ENCODE data around the gene CPA3.

CPA3 gene

DNA sequence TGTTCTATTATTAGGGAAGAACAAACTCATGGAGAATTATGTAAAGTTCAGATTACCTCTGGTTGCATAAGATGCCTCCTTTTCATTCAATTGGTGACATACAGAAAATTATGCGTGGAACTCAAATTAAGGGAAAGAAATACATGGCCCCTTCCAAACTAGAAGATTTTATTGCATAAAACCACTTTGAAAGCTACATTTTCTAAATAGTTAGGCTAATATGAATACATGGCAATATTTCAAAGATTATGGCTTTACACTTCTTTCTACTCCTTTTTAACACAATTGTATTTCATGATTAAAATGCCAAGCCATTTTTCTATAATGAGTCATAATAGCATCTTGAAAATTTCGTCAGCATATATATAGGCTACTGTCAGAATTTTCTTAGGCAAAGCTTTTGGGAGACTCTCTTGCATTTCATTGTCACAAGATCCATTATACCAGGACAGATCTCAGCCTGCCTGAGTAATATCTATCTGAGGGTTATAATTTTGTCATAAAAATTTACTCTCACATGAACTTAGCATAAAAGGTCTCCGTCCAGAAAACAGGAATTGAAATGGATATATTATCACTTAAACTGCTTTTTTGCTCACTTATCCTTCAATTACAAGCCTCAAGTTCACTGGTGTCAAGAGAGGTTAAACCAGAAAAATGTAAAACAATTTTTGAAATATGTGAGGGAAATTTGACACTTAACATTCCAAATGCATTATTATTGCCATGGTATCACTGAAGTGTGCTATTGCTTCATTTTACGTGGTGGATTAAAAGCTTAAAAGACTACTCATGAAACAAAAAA is 37.1 kb downstream of the CPA3 start:
- CTCF ChIA-PET = no interaction called here
- DNase-seq (ENCODE audit: extremely low spot score) = no peak
- POLR2A ChIA-PET = no interaction called here
- TF ChIP-seq, protein P1, sequence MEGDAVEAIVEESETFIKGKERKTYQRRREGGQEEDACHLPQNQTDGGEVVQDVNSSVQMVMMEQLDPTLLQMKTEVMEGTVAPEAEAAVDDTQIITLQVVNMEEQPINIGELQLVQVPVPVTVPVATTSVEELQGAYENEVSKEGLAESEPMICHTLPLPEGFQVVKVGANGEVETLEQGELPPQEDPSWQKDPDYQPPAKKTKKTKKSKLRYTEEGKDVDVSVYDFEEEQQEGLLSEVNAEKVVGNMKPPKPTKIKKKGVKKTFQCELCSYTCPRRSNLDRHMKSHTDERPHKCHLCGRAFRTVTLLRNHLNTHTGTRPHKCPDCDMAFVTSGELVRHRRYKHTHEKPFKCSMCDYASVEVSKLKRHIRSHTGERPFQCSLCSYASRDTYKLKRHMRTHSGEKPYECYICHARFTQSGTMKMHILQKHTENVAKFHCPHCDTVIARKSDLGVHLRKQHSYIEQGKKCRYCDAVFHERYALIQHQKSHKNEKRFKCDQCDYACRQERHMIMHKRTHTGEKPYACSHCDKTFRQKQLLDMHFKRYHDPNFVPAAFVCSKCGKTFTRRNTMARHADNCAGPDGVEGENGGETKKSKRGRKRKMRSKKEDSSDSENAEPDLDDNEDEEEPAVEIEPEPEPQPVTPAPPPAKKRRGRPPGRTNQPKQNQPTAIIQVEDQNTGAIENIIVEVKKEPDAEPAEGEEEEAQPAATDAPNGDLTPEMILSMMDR (IDR thresholded peaks at IDR 0.05; ENCODE audit: control extremely low read depth, extremely low read depth, low read depth, missing control alignments) = no peak

DNA sequence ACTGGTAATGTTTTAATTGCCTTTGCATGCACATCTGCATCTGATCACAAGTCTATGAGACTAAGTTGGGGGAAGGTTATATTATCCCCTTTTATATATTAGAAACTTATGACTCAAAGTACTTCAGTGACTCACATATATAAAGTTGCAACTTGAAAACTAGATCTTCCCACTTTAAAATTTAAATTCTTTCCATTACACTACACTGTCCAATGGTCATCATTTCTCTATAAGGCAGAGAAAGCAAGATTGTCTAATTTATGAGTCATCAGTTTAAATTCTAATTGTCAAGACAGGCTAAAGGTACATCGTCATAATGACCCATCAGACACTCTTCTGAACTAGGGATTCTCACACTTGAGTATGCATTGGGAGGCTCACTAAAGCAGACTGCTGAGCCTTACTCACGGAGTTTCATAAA is 37.9 kb downstream of the CPA3 start:
- TF ChIP-seq, protein P1 (IDR thresholded peaks at IDR 0.05; ENCODE audit: control extremely low read depth, extremely low read depth, low read depth, missing control alignments) = no peak
- DNase-seq (ENCODE audit: extremely low spot score) = no peak
- POLR2A ChIA-PET = no interaction called here
- CTCF ChIA-PET = no interaction called here

DNA sequence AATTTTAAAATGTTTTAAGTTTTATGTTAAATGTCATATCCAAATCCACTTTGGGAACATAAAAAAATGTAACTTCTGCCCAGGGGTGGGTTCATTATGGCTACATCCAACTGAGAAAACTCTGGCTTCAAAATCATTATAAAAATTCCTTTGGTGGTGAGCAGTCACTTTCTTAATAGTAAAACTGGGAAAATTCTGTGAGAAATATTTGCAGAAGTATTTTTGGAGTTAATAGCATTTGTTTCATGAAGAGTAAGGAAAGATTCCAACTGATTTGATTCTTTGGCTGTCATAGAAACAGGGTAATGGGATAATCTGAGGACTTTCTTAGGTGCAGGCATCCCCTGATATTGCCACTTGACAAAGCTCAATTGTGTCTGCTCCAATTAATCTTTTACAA is 38.8 kb downstream of the CPA3 start:
- POLR2A ChIA-PET = no interaction called here
- CTCF ChIA-PET = no interaction called here
- TF ChIP-seq, protein P1 (IDR thresholded peaks at IDR 0.05; ENCODE audit: control extremely low read depth, extremely low read depth, low read depth, missing control alignments) = no peak
- no peak for DNase-seq (ENCODE audit: extremely low spot score)

DNA sequence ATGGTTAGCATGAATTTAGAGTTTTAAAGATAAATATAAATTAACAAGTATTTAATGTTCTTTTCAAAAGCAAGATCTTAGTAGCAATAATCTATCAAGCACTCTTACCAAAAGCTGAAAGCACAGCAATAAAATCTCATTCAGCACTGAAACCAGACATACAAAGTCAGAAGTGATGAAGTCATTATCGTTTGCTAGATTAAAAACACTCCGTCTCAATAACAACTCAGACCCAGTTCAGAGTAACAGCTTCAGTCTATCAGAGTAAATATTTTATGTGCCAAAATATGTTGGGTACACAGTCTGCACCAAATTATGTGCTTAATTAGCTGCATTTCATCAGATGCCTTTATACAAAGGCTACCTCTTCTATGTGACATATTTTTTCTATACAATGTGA is 41.6 kb downstream of the CPA3 start:
- ChIA-PET CTCF (interaction anchor here (1.2 to 1.6 kb wide), 2 partner anchors 11 to 24 kb away, joined by 3 to 4 read pairs; no protein-coding TSS in a partner anchor), POLR2A (no interaction called here)

DNA sequence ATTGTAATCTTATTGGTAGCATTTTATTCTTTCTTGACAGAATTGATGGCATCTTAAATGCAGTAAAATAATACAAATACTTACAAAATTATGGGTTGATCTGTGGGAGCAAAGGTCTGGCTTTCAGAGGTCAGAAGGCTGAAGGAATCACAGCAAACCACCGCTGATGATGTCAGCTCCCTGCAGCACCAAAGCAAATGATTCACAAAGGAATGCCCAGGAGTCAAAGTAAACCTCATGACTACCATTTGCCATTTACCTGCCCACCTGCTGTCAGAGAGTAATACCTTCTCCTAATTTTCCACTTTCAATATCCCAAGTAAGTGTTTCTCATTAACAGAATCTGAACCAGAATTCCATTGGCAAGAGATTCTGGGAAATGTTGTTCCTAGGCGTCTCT is 46.1 kb downstream of the CPA3 start:
- CTCF ChIA-PET = no interaction called here
- POLR2A ChIA-PET = no interaction called here
- TF ChIP-seq, protein P1 (IDR thresholded peaks at IDR 0.05; ENCODE audit: control extremely low read depth, extremely low read depth, low read depth, missing control alignments) = no peak
- no peak for DNase-seq (ENCODE audit: extremely low spot score)

More for the DNA sequence above, 41.6 kb downstream of the CPA3 start:
- no peak for DNase-seq (ENCODE audit: extremely low spot score)
- TF ChIP-seq, protein P1 (IDR thresholded peaks at IDR 0.05; ENCODE audit: control extremely low read depth, extremely low read depth, low read depth, missing control alignments) = no peak

DNA sequence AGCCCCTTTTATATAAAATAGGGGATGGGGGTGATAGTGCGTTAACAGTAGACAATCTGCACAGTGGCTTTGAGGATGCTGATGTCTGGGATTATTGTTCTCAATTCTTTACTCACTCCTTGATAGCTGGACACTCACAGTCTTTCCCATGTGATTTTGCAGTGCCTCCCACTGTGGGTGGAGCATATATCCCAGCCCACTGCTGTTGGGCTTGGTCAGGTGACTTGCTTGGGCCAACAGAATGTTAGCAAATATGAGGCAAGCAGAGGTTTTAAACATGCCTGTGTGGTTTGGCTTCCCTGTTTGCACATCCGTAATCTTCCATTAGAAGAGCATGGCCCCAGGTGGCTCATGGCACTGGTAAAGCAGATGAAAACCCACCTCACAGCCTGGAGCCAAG is 46.5 kb downstream of the CPA3 start:
- CTCF ChIA-PET = no interaction called here
- POLR2A ChIA-PET = no interaction called here
- no peak for DNase-seq (ENCODE audit: extremely low spot score)
- TF ChIP-seq, protein P1 (IDR thresholded peaks at IDR 0.05; ENCODE audit: control extremely low read depth, extremely low read depth, low read depth, missing control alignments) = no peak
